B cell (primary cell): ENCODE results near the gene CAPRIN1. TPM values are rescaled to one million over a fixed set of nuclear protein-coding genes. Genes with fewer than 3 reads are reported as not detected.

Source experiments
- ATAC-seq: fragments of 200-7000 bp; cut with Tn5 transposase; one replicate; pipeline ENCODE4 v1.10.0; 2021; ENCODE audit warnings: low read depth, mild to moderate bottlenecking, moderate number of reproducible peaks, moderate library complexity
- CTCF ChIA-PET: fragments of 350-600 bp; sonication (Branson Sonifier 250); formaldehyde crosslinking; loops from one replicate; lab custom pipeline; 2021; ENCODE audit warnings: antibody characterized with exemption, inconsistent platforms; lab: Charles Lee
- POLR2A ChIA-PET: fragments of 350-600 bp; sonication (Branson Sonifier 250); formaldehyde crosslinking; loops from one replicate; lab custom pipeline; 2021; ENCODE audit warnings: antibody characterized with exemption; lab: Charles Lee
- DNase-seq: peaks from one replicate; pipeline ENCODE4 v3.0.0; 2013
- H2AFZ ChIP-seq: 2 replicates; pipeline ENCODE4 v1.6.1; 2012; ENCODE audit warnings: mild to moderate bottlenecking, low read depth, low read length; ENCODE audit not compliant: insufficient read depth, poor library complexity, severe bottlenecking
- H3K27ac ChIP-seq, 2 donors: 1 replicate in 1 of 2; 2 replicates in 1 of 2; pipeline ENCODE4 v1.5.1; 2012 to 2013; ENCODE audit warnings: low read length in 2 of 2, mild to moderate bottlenecking in 2 of 2, moderate library complexity in 1 of 2
- H3K27me3 ChIP-seq, 4 experiments: fragments of 200-600 bp in 1 of 4; sonication (generic) in 1 of 4; replicated peaks in 1 of 4; 1 replicate in 2 of 4; 2 replicates in 2 of 4; pipeline versions ENCODE4 v1.6.1 to v1.7.0; 2013 to 2016; ENCODE audit warnings: low read length in 3 of 4, mild to moderate bottlenecking in 2 of 4, mixed read lengths in 1 of 4, moderate library complexity in 1 of 4; ENCODE audit not compliant: insufficient read depth in 4 of 4, control insufficient read depth in 3 of 4; ENCODE audit errors: control extremely low read depth in 1 of 4
- H3K36me3 ChIP-seq, 2 experiments: replicated peaks in 1 of 2; 1 replicate in 1 of 2; 2 replicates in 1 of 2; pipeline versions ENCODE4 v1.6.1 to v1.7.1; 2013; ENCODE audit warnings: low read length in 1 of 2; ENCODE audit not compliant: insufficient read depth in 2 of 2, control insufficient read depth in 1 of 2; ENCODE audit errors: control extremely low read depth in 1 of 2, extremely low read depth in 1 of 2
- H3K4me1 ChIP-seq, 2 donors: fragments of 200-600 bp in 1 of 2; sonication (generic) in 1 of 2; 1 replicate in 1 of 2; 2 replicates in 1 of 2; pipeline versions ENCODE4 v1.5.1 to v1.6.1; 2013 to 2017; ENCODE audit warnings: low read length in 2 of 2; ENCODE audit not compliant: control insufficient read depth in 2 of 2, insufficient read depth in 2 of 2
- H3K4me2 ChIP-seq: replicated peaks from 2 replicates; pipeline ENCODE3; 2012; ENCODE audit warnings: mild to moderate bottlenecking, low read depth, low read length; ENCODE audit not compliant: poor library complexity, severe bottlenecking
- H3K4me3 ChIP-seq, 5 experiments: fragments of 200-600 bp in 1 of 5; sonication (generic) in 1 of 5; 1 replicate in 3 of 5; 2 replicates in 2 of 5; pipeline versions ENCODE4 v1.5.1 to v1.7.0; 2011 to 2016; ENCODE audit warnings: low read length in 4 of 5, mild to moderate bottlenecking in 4 of 5, low read depth in 2 of 5, control low read depth in 1 of 5, moderate library complexity in 1 of 5; ENCODE audit not compliant: insufficient read depth in 1 of 5; ENCODE audit errors: control extremely low read depth in 1 of 5, extremely low read depth in 1 of 5
- H3K79me2 ChIP-seq: fragments of 200-600 bp; sonication (generic); one replicate; pipeline ENCODE4 v1.6.0; 2016; ENCODE audit warnings: low read length; ENCODE audit not compliant: control insufficient read depth, insufficient read depth
- H3K9ac ChIP-seq: fragments of 200-600 bp; sonication (generic); 2 replicates; pipeline ENCODE4 v1.6.1; 2017; ENCODE audit warnings: mild to moderate bottlenecking, low read length, moderate library complexity
- H3K9me3 ChIP-seq, 3 donors: one replicate each; pipeline versions ENCODE4 v1.6.1 to v1.7.1; 2013; ENCODE audit warnings: low read length in 2 of 3; ENCODE audit not compliant: control insufficient read depth in 2 of 3, insufficient read depth in 1 of 3; ENCODE audit errors: control extremely low read depth in 1 of 3
- H4K20me1 ChIP-seq: 2 replicates; pipeline ENCODE4 v1.6.0; 2012; ENCODE audit warnings: mild to moderate bottlenecking, low read length; ENCODE audit not compliant: insufficient read depth, control insufficient read depth, poor library complexity, severe bottlenecking
- H3K27ac Mint-ChIP-seq: one replicate; pipeline ENCODE4 v1.8.0; 2021; ENCODE audit warnings: mixed read lengths
- H3K27me3 Mint-ChIP-seq: one replicate; pipeline ENCODE4 v1.8.0; 2021; ENCODE audit warnings: mixed read lengths
- H3K4me1 Mint-ChIP-seq: one replicate; pipeline ENCODE4 v1.8.0; 2021; ENCODE audit warnings: mixed read lengths
- H3K4me3 Mint-ChIP-seq: one replicate; pipeline ENCODE4 v1.8.0; 2021; ENCODE audit warnings: mixed read lengths
- H3K9me3 Mint-ChIP-seq: one replicate; pipeline ENCODE4 v1.8.0; 2022; ENCODE audit warnings: mixed read lengths; ENCODE audit not compliant: insufficient read depth
- CTCF ChIP-seq: fragments of 200-600 bp; IDR thresholded peaks from one replicate; pipeline ENCODE4 v1.8.0; 2022; ENCODE audit warnings: antibody characterized with exemption, mild to moderate bottlenecking
- EZH2 ChIP-seq: IDR thresholded peaks from 2 replicates; pipeline ENCODE4 v1.6.1; 2012; ENCODE audit warnings: borderline replicate concordance, low read depth, mild to moderate bottlenecking, moderate library complexity, low read length; ENCODE audit not compliant: insufficient read depth, poor library complexity, severe bottlenecking
- WGBS: methylation state at CpG from one replicate; pipeline ENCODE4 v1.1.5; 2013; ENCODE audit warnings: missing lambda C conversion rate; ENCODE audit not compliant: insufficient coverage; 5-methylcytosine and 5-hydroxymethylcytosine counted together
- intact Hi-C: fragments of 100-400 bp; cut with micrococcal nuclease; formaldehyde crosslinking; loops from one replicate; pipeline ENCODE4 v1.10.0; 2022
- polyA plus RNA-seq: library from polyadenylated mRNA; depleted of rRNA; stranded (reverse); fragments of >200 nt; gene quantifications from 2 replicates; pipeline ENCODE4 v1.2.3, GENCODE V29; 2012
- total RNA-seq, 2 donors: library from RNA; stranded (reverse); fragments of 120-200 nt in 1 of 2; gene quantifications; 1 replicate in 1 of 2; 2 replicates in 1 of 2; pipeline versions ENCODE4 v1.2.3 to v1.2.4, GENCODE V29; 2013 to 2022

The CAPRIN1 gene
- total and polyA plus RNA-seq, 2 donors (not counting 1 experiment from before 2014, with no cell fraction given): 31.7 to 133 TPM

GRCh38 chr11:34012734-34013133 is 38.8 kb upstream of the CAPRIN1 start:
- Mint-ChIP-seq H3K9me3 (no peaks in the 10 kb centered on the region), H3K4me1 (no peaks in the 10 kb centered on the region), H3K27me3 (peaks cover 17% of the 10 kb centered on the region), H3K27ac (no peak overlapping the region), H3K4me3 (no peak overlapping the region)
- CTCF ChIA-PET: no interaction called here
- intact Hi-C loops: no loop called here
- no peak for DNase-seq
- no peaks in the 10 kb centered on the region for H4K20me1 ChIP-seq
- no peaks in the 10 kb centered on the region for H3K4me1 ChIP-seq
- H3K27ac ChIP-seq: no peak overlapping the region
- no peaks in the 10 kb centered on the region for H3K9me3 ChIP-seq
- no peak overlapping the region for H2AFZ ChIP-seq
- H3K36me3 ChIP-seq: no peaks in the 10 kb centered on the region
- H3K4me3 ChIP-seq: no peak overlapping the region
- H3K27me3 ChIP-seq: peaks cover 0 to 5% (median under 1%) of the 10 kb centered on the region in 4 experiments
- H3K9ac ChIP-seq: no peak overlapping the region
- TF ChIP-seq CTCF (no peak), EZH2 (no peak)
- no peaks in the 10 kb centered on the region for H3K79me2 ChIP-seq
- POLR2A ChIA-PET: no interaction called here
- no peak for ATAC-seq
- WGBS: no CpG with 5 or more reads among the region's 1 CpG
- no peak overlapping the region for H3K4me2 ChIP-seq

GRCh38 chr11:34013898-34014571 is 37.5 kb upstream of the CAPRIN1 start:
- WGBS: 100% methylated on average over 1 of the region's 4 CpGs
- intact Hi-C loops: no loop called here
- Mint-ChIP-seq H3K27me3 (peaks cover 13% of the 10 kb centered on the region), H3K4me1 (no peaks in the 10 kb centered on the region), H3K9me3 (no peaks in the 10 kb centered on the region), H3K27ac (no peak overlapping the region), H3K4me3 (no peak overlapping the region)
- TF ChIP-seq EZH2 (no peak), CTCF (no peak)
- ATAC-seq (no peak), DNase-seq (no peak)
- no peaks in the 10 kb centered on the region for H3K27me3 ChIP-seq
- no peaks in the 10 kb centered on the region for H3K79me2 ChIP-seq
- H3K4me1 ChIP-seq: no peaks in the 10 kb centered on the region
- H3K9ac ChIP-seq: no peak overlapping the region
- H2AFZ ChIP-seq: no peak overlapping the region
- ChIA-PET POLR2A (no interaction called here), CTCF (no interaction called here)
- no peak overlapping the region for H3K4me2 ChIP-seq
- H3K4me3 ChIP-seq: no peak overlapping the region
- no peaks in the 10 kb centered on the region for H3K36me3 ChIP-seq
- no peaks in the 10 kb centered on the region for H3K9me3 ChIP-seq
- no peak overlapping the region for H3K27ac ChIP-seq
- no peaks in the 10 kb centered on the region for H4K20me1 ChIP-seq
